D341Med (cell line): ENCODE results near the gene RRH.

Experiments used
- DNase-seq: peaks from one replicate; pipeline ENCODE4 v3.0.0; 2012; ENCODE audit warnings: low spot score

Gene RRH

GRCh38 chr4:109887071-109887470 lies 59.3 kb downstream of the RRH start:
- DNase-seq = no peak

DNA sequence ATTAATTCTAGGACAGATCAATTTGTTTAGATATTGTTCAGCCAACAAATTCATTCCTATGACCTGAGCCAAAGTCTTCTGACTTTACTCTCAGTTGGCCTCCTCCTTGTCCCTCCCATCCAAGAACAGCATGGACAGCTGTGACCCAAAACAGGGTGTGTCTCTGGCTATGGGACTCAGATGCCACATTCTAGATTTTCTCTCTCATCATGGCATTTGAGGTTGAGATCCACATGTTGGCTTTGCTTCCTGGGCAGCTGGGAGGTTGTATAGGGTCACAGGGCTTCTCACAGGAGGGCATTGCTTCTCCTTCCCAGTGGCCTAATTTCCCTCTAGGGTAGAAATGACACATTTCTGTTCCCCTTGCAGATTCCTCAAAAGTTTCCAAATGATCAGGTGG lies 62.3 kb downstream of the RRH start:
- DNase-seq = no peak
